Erythroblast (primary cell): ENCODE data around the gene ICOSLG.
"Not testable (repeated sequence)": the region's sequence is repeated elsewhere in the genome, so short reads cannot be mapped to it uniquely, and the experiment has no call there.

Experiments
- GATA1 ChIP-seq: IDR thresholded peaks from 2 replicates; pipeline ENCODE4 v1.6.1; 2011; ENCODE audit warnings: low read depth, mild to moderate bottlenecking, control low read depth, low read length, moderate library complexity
- POLR2A ChIP-seq: IDR thresholded peaks from 2 replicates; pipeline ENCODE4 v1.6.1; 2011; ENCODE audit warnings: mild to moderate bottlenecking, low read length

- not testable (repeated sequence) for TF ChIP-seq POLR2A, GATA1
Observed at GRCh38 chr21:44218461-44218860, 22.3 kb downstream of the ICOSLG start.
